NCI-H748 (cell line): Measurements from ENCODE around the gene BTBD10.

Experiments
- DNase-seq: peaks from one replicate; lab custom pipeline; 2025; ENCODE audit not compliant: unreplicated experiment; lab: John Stamatoyannopoulos, UW

The BTBD10 gene

GRCh38 chr11:13462901-13463778 is at the start of gene BTBD10:
TSS of gene BTBD10 (minus strand) at chr11:13463222. CDS start at chr11:13445124, 18,098 bp downstream.
- DNase-seq = peak; percentile 98

DNA sequence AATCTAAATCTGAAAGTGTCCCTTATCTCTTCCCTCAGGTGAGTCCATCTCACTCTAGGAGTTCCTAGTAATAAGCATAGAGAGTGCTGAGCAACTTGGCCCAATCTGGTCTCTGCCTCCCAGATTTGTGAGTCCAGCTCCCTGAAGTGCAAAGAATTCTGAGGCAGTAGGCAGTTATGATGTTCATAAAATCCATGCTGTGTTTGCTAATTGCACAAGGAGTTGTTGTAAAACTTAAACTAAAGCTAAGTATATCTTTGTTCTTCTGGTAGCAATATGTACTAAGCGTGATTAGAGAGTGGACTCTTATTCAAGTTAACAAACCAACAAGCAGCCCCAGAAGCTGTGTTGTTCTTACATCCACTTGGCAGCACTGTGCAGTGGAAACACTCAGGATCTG is 40.4 kb upstream of the BTBD10 start:
- DNase-seq = no peak

DNA sequence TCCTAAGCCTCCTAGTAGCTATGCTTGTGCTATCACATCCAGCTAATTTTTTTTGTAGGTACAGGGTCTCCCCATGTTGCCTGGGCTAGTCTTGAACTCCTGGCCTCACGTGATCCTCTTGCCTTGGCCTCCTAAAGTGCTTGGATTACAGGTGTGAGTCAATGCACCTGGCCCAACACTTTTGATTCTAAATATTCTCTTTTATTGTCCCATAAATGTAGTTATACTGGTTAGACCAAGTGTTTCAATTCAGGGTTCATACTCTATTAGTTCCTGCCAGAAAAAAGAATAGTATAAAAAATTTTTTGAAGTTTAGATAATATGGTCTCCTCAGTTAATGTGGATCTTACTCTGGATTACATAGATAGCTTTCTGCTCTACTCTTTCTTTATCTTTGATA is 39.5 kb upstream of the BTBD10 start:
- DNase-seq = no peak

DNA sequence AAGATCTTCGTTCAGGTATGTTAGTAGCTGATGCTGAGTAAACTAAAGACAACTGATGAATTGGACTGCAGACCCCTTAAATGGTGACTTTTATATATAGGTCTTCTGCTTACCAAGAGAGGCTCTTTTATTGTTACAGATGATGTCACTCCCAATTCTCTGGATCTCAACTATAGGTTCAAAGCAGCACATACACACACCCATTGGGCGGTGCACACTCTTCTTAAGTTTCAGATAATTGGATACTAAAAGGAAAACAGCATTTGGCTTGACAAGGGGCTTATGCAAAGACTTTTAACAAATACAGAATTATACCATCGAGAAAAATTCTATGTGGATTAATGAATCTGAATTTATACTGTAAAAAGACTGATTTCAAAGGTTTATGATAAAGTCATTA is 32.9 kb upstream of the BTBD10 start, which contains the start of gene PTH:
Gene PTH, minus strand, starts transcription at position 69 of the 400 bp plus-strand sequence. CDS start 3,142 bp downstream, outside the sequence.
- DNase-seq = peak; percentile 67

GRCh38 chr11:13494051-13494450 is 31.0 kb upstream of the BTBD10 start:
- DNase-seq = no peak

DNA sequence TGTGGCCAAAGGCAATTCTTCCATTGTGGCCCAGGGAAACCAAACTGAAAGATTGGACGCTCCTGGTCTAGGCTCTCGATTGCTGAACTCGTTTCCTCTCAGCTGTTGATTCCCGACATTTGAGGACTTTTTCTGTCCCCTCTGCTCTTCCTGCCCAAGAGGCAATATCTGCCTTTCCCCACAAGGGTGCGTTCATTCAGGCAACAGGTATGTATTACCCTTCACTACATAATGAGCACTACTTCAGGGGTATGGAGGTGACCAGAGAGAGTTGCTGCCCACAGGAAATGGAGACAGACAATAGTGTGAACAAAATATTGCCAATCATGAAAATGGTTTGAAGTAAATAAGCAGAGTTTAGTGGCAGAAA is 24.6 kb upstream of the BTBD10 start:
- peak; percentile 80 for DNase-seq

DNA sequence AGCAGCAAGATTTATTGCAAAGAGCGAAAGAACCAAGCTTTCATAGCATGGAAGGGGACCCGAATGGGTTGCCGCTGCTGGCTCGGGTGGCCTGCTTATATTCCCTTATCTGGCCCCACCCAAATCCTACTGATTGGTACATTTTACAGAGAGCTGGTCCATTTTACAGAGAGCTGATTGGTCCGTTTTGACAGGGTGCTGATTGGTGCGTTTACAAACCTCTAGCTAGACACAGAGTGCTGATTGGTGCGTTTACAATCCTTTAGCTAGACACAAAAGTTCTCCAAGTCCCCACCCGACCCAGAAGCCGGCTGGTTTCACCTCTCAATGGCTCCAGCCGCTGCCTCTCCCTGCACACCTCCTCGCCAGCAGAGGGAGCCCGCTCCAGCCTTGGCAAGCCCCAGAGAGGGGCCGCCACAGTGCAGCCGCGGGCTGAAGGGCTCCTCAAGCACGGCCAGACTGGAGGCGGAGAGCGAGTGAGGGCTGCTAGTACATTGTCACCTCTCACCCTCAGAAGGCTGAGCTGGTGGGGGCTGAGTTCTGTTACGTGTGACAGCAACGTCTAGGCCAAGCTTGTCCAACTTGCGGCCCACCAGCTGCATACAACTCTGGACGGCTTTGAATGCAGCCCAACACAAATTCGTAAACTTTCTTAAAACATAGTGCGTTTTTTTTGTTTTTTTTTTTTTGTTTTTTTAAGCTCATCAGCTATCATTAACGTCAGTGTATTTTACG is 24.1 kb upstream of the BTBD10 start:
- DNase-seq = peak; percentile 88

GRCh38 chr11:13480198-13480597 is 17.2 kb upstream of the BTBD10 start:
- peak; percentile 66 for DNase-seq

- DNase-seq = no peak
Measured at GRCh38 chr11:13479688-13480087, 16.7 kb upstream of the BTBD10 start.

DNA sequence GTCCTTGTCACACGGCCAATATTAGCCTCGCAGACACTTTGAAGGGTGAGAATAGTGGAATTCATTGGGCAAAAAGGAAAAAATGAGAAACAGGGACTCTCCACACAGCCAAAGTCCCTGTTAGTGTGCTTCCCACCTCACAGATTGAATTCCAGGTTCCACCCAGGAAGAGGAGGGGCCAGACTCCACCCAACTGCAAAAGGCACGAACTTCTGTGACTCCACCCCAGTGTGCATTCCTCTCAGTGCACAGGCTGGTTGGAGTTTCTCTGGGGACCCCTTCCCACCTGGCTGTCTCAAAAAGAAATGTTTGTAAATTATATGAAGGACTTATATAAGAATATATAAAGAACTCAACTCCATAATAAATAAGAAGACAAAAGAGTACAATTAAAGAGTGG is 12.1 kb upstream of the BTBD10 start:
- no peak for DNase-seq

- no peak for DNase-seq
Measured at GRCh38 chr11:13473013-13473722, 10.1 kb upstream of the BTBD10 start.

- no peak for DNase-seq
Measured at GRCh38 chr11:13468750-13469149, 5.7 kb upstream of the BTBD10 start.

GRCh38 chr11:13465909-13466371 is 2.9 kb upstream of the BTBD10 start:
- DNase-seq = peak; percentile 69

DNA sequence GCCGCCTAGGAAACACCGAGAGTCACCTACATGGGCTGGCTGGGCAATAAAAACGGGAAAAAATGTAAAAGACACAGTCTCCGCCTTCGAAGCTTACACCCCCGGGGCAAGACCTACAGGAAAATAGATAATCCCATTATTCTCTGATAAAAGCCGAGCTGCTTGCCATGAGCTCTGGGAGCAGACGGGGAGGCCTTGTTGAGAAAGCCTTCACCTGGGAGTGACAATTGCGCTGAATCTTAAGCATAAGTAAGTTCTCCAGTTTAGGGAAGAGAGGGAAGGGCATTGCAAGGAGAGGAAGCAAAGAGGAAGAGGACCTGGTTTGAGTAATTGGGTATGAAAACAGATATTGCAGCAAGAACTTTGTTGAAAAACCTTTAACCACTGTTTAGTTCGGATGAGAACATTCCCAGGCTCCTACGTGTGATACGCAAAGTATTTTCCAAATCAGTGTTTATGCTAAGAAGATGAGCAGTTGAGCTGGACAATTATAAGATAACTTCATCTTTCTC is 813 bp upstream of the BTBD10 start:
- DNase-seq = no peak

DNA sequence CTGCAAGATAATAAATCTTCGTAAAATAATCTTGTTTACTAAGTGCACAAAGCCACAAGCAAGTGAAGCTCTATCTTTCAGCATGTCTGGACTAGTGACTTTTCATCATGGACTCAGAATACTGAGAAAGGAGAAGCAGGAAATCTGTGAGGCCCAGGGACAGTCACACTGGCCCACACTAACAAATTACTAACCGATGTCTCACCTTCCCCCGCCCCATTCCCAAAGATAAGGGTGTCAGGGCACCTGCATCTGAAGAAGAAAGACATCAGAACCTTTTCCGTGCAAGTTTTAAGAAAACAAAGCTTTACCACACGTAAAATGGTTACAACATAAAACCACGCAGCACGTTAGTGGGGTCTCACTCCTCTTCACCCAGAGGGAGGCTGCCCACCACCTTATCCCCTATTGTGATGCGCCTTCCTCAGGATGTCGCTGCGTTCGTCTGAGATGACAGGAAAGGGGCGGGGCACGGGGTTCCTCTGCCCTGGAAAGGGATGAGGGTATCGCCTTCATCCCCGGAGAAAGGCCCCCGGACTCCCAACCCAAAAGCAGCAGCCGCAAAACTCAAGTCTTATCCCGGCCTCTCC is 616 bp downstream of the BTBD10 start:
- DNase-seq = peak; percentile 77

DNA sequence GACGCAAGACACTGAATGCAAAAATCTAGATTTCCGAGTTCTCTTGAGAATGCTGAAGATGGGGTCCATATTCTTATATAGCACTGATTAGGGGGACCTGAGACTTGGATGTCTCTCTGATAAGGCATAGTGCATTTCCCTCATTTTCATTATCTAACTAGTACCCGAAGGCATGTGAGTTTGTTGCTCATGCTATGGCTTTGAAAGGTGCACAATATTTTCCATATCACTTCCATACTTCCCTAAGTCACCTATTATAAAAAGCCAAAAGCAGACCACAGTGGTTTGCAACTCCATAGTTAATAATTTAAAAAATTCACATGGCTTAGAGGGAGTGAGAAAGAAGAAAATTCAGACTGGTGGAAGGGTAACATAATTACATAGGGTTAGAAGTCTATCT is 1.7 kb downstream of the BTBD10 start:
- DNase-seq = no peak

- DNase-seq = no peak
Measured at GRCh38 chr11:13450832-13451397, 12.1 kb downstream of the BTBD10 start.

DNA sequence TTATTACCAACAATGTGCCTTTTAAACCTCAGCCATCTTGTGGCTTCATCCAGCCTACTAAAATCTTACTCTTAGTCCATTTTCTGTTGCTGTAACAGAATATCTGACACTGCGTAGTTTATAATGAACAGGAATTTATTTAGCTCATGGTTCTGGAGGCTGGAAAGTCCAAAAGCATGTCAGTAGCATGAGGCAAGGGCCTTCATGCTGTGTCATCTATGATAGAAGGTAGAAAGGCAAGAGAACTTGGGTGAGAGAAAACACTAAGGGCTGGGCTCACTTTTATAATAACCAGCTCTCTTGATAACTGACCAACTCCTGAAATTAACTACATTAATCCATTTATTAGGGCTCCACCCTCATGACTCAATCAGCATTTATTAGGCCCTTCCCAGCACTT is 13.5 kb downstream of the BTBD10 start:
- no peak for DNase-seq

- DNase-seq = no peak
Measured at GRCh38 chr11:13448876-13449275, 14.1 kb downstream of the BTBD10 start.

DNA sequence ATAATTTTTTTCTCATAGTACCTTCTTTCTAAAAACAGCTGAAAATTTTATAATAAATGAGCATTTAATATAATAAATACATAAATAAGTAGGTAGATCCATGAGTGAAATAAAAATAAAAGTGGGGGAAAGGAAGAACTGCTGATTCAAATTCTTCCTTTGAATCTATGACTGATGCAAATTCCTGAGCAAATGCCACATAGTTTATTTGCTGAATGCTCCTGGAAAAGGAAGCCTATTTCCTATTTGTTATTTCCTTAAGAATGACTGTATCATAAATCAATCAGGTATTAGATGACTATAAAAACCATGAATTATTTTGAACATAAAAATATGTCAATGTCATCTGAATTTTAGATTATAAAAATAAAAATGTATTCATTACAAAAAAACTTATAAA is 16.6 kb downstream of the BTBD10 start:
- no peak for DNase-seq
